ENCODE measurements around the gene MYCBP2.
A peak's percentile ranks its signal among the peaks of the same experiment; 100 is the strongest.

The MYCBP2 gene

GRCh38 chr13:77326905-77327604 is at the start of gene MYCBP2:
MYCBP2 (minus strand) TSS chr13:77327094; CDS start chr13:77326775, 319 bp downstream.
- peaks cover 11% of the 10 kb centered on the region for H3K36me3 Mint-ChIP-seq (ENCODE audit: low read depth)
- H3K27ac Mint-ChIP-seq = peak within 1 kb of the TSS; percentile 98
- H3K9me3 Mint-ChIP-seq = no peaks in the 10 kb centered on the region
- peaks cover 69% of the 10 kb centered on the region for H3K4me1 Mint-ChIP-seq (ENCODE audit: low read depth)
- H3K27me3 Mint-ChIP-seq = no peaks in the 10 kb centered on the region
- peak within 1 kb of the TSS; percentile 93 for H3K4me3 Mint-ChIP-seq

- Mint-ChIP-seq H3K4me1 (ENCODE audit: low read depth) (peaks cover 14% of the 10 kb centered on the region), H3K27me3 (no peaks in the 10 kb centered on the region), H3K36me3 (ENCODE audit: low read depth) (no peaks in the 10 kb centered on the region), H3K27ac (no peak overlapping the region), H3K9me3 (no peaks in the 10 kb centered on the region), H3K4me3 (no peak overlapping the region)
Measured at GRCh38 chr13:77375560-77376108, 48.7 kb upstream of the MYCBP2 start.

- no peaks in the 10 kb centered on the region for H3K9me3 Mint-ChIP-seq
- no peak overlapping the region for H3K4me3 Mint-ChIP-seq
- H3K27ac Mint-ChIP-seq = peak overlapping the region; percentile 68
- H3K36me3 Mint-ChIP-seq (ENCODE audit: low read depth) = no peaks in the 10 kb centered on the region
- H3K27me3 Mint-ChIP-seq = no peaks in the 10 kb centered on the region
- peaks cover 14% of the 10 kb centered on the region for H3K4me1 Mint-ChIP-seq (ENCODE audit: low read depth)
Measured at GRCh38 chr13:77374786-77375185, 47.9 kb upstream of the MYCBP2 start.

GRCh38 chr13:77374339-77374738 is 47.4 kb upstream of the MYCBP2 start:
- no peaks in the 10 kb centered on the region for H3K9me3 Mint-ChIP-seq
- H3K4me3 Mint-ChIP-seq = no peak overlapping the region
- H3K27me3 Mint-ChIP-seq = no peaks in the 10 kb centered on the region
- peaks cover 14% of the 10 kb centered on the region for H3K4me1 Mint-ChIP-seq (ENCODE audit: low read depth)
- no peak overlapping the region for H3K27ac Mint-ChIP-seq
- H3K36me3 Mint-ChIP-seq (ENCODE audit: low read depth) = no peaks in the 10 kb centered on the region

- H3K36me3 Mint-ChIP-seq (ENCODE audit: low read depth) = no peaks in the 10 kb centered on the region
- no peaks in the 10 kb centered on the region for H3K27me3 Mint-ChIP-seq
- no peak overlapping the region for H3K4me3 Mint-ChIP-seq
- H3K9me3 Mint-ChIP-seq = no peaks in the 10 kb centered on the region
- peaks cover 14% of the 10 kb centered on the region for H3K4me1 Mint-ChIP-seq (ENCODE audit: low read depth)
- no peak overlapping the region for H3K27ac Mint-ChIP-seq
Measured at GRCh38 chr13:77373502-77373901, 46.6 kb upstream of the MYCBP2 start.

GRCh38 chr13:77372275-77372674 is 45.4 kb upstream of the MYCBP2 start:
- Mint-ChIP-seq H3K4me1 (ENCODE audit: low read depth) (peaks cover 14% of the 10 kb centered on the region), H3K9me3 (no peaks in the 10 kb centered on the region), H3K4me3 (no peak overlapping the region), H3K27ac (no peak overlapping the region), H3K36me3 (ENCODE audit: low read depth) (no peaks in the 10 kb centered on the region), H3K27me3 (no peaks in the 10 kb centered on the region)

- no peaks in the 10 kb centered on the region for H3K9me3 Mint-ChIP-seq
- no peaks in the 10 kb centered on the region for H3K27me3 Mint-ChIP-seq
- H3K27ac Mint-ChIP-seq = no peak overlapping the region
- no peaks in the 10 kb centered on the region for H3K36me3 Mint-ChIP-seq (ENCODE audit: low read depth)
- no peak overlapping the region for H3K4me3 Mint-ChIP-seq
- H3K4me1 Mint-ChIP-seq (ENCODE audit: low read depth) = peaks cover 14% of the 10 kb centered on the region
Measured at GRCh38 chr13:77370888-77371287, 44.0 kb upstream of the MYCBP2 start.

GRCh38 chr13:77362166-77362565 is 35.3 kb upstream of the MYCBP2 start:
- H3K27ac Mint-ChIP-seq = no peak overlapping the region
- no peaks in the 10 kb centered on the region for H3K36me3 Mint-ChIP-seq (ENCODE audit: low read depth)

GRCh38 chr13:77360032-77360685 is 33.3 kb upstream of the MYCBP2 start:
- Mint-ChIP-seq H3K4me3 (no peak overlapping the region), H3K27me3 (no peaks in the 10 kb centered on the region), H3K27ac (no peak overlapping the region), H3K4me1 (ENCODE audit: low read depth) (peaks cover 17% of the 10 kb centered on the region), H3K9me3 (no peaks in the 10 kb centered on the region), H3K36me3 (ENCODE audit: low read depth) (no peaks in the 10 kb centered on the region)

More at GRCh38 chr13:77362166-77362565, 35.3 kb upstream of the MYCBP2 start:
- Mint-ChIP-seq H3K4me3 (no peak overlapping the region), H3K27me3 (no peaks in the 10 kb centered on the region), H3K4me1 (ENCODE audit: low read depth) (peaks cover 17% of the 10 kb centered on the region), H3K9me3 (no peaks in the 10 kb centered on the region)

- Mint-ChIP-seq H3K4me3 (no peak overlapping the region), H3K9me3 (no peaks in the 10 kb centered on the region), H3K27ac (no peak overlapping the region), H3K4me1 (ENCODE audit: low read depth) (peaks cover 22% of the 10 kb centered on the region), H3K36me3 (ENCODE audit: low read depth) (no peaks in the 10 kb centered on the region), H3K27me3 (no peaks in the 10 kb centered on the region)
Measured at GRCh38 chr13:77359171-77359570, 32.3 kb upstream of the MYCBP2 start.

GRCh38 chr13:77358001-77358400 is 31.1 kb upstream of the MYCBP2 start:
- Mint-ChIP-seq H3K27ac (no peak overlapping the region), H3K27me3 (no peaks in the 10 kb centered on the region), H3K9me3 (no peaks in the 10 kb centered on the region), H3K4me1 (ENCODE audit: low read depth) (peaks cover 27% of the 10 kb centered on the region), H3K36me3 (ENCODE audit: low read depth) (no peaks in the 10 kb centered on the region), H3K4me3 (no peak overlapping the region)

GRCh38 chr13:77356155-77356554 is 29.3 kb upstream of the MYCBP2 start:
- Mint-ChIP-seq H3K36me3 (ENCODE audit: low read depth) (no peaks in the 10 kb centered on the region), H3K9me3 (no peaks in the 10 kb centered on the region), H3K4me3 (no peak overlapping the region), H3K27ac (no peak overlapping the region), H3K27me3 (no peaks in the 10 kb centered on the region), H3K4me1 (ENCODE audit: low read depth) (peaks cover 27% of the 10 kb centered on the region)

GRCh38 chr13:77353995-77354394 is 27.1 kb upstream of the MYCBP2 start:
- H3K36me3 Mint-ChIP-seq (ENCODE audit: low read depth) = no peaks in the 10 kb centered on the region
- no peaks in the 10 kb centered on the region for H3K27me3 Mint-ChIP-seq
- peaks cover 18% of the 10 kb centered on the region for H3K4me1 Mint-ChIP-seq (ENCODE audit: low read depth)
- H3K9me3 Mint-ChIP-seq = no peaks in the 10 kb centered on the region
- H3K27ac Mint-ChIP-seq = no peak overlapping the region
- H3K4me3 Mint-ChIP-seq = no peak overlapping the region

- Mint-ChIP-seq H3K9me3 (peaks cover 4% of the 10 kb centered on the region), H3K27me3 (peaks cover 4% of the 10 kb centered on the region), H3K4me3 (no peak overlapping the region), H3K27ac (no peak overlapping the region), H3K4me1 (ENCODE audit: low read depth) (peaks cover 27% of the 10 kb centered on the region), H3K36me3 (ENCODE audit: low read depth) (no peaks in the 10 kb centered on the region)
Measured at GRCh38 chr13:77351315-77351714, 24.4 kb upstream of the MYCBP2 start.

GRCh38 chr13:77350811-77351210 is 23.9 kb upstream of the MYCBP2 start:
- H3K27me3 Mint-ChIP-seq = peaks cover 4% of the 10 kb centered on the region
- H3K4me3 Mint-ChIP-seq = no peak overlapping the region
- peaks cover 4% of the 10 kb centered on the region for H3K9me3 Mint-ChIP-seq
- H3K4me1 Mint-ChIP-seq (ENCODE audit: low read depth) = peaks cover 32% of the 10 kb centered on the region
- H3K36me3 Mint-ChIP-seq (ENCODE audit: low read depth) = no peaks in the 10 kb centered on the region
- H3K27ac Mint-ChIP-seq = no peak overlapping the region
